GM12878 (cell line): ENCODE results near the gene NAT14. TPM values are rescaled to one million over a fixed set of nuclear protein-coding genes. Genes with fewer than 3 reads are reported as not detected.

Experiments used
- ATAC-seq: fragments of 200-7000 bp; cut with Tn5 transposase; 3 replicates; pipeline ENCODE4 v1.9.1; 2020; ENCODE audit warnings: mild to moderate bottlenecking, moderate library complexity
- BruUV-seq: library from RNA; stranded (reverse); fragments of 400-500 nt; replicated peaks from 2 replicates; lab custom pipeline; 2021; lab: Mats Ljungman, UMichigan
- CTCF ChIA-PET: fragments of 300-600 bp; sonication (Branson Sonifier 250); formaldehyde crosslinking; extraction: SDS; loops from one replicate; lab custom pipeline; 2021; ENCODE audit warnings: inconsistent platforms; lab: Yijun Ruan, JAX
- POLR2A ChIA-PET: fragments of 350-600 bp; formaldehyde crosslinking; extraction: SDS; loops from one replicate; lab custom pipeline; 2021; ENCODE audit warnings: inconsistent platforms; lab: Charles Lee
- RAD21 ChIA-PET: fragments of 300-600 bp; sonication (Branson Sonifier 250); formaldehyde crosslinking; loops from one replicate; lab custom pipeline; 2023; ENCODE audit warnings: antibody characterized with exemption; ENCODE audit not compliant: unreplicated experiment; lab: Charles Lee
- SMC1A ChIA-PET: fragments of 300-600 bp; sonication (Branson Sonifier 250); formaldehyde crosslinking; loops from one replicate; lab custom pipeline; 2023; ENCODE audit not compliant: unreplicated experiment, uncharacterized antibody; lab: Charles Lee
- DNase-seq: peaks from one replicate; pipeline ENCODE4 v3.0.0-alpha.2; 2011; ENCODE audit warnings: low read depth, low spot score
- FAIRE-seq: peaks from 3 replicates; lab custom pipeline; 2011; peaks lifted over from hg19 to GRCh38; lab: Jason Lieb, UNC
- H2AFZ ChIP-seq: 2 replicates; pipeline ENCODE4 v1.6.0; 2011; ENCODE audit warnings: low read depth, low read length, control low read depth; ENCODE audit not compliant: control insufficient read depth
- H3K27ac ChIP-seq: 2 replicates; pipeline ENCODE4 v1.5.1; 2011; ENCODE audit warnings: control low read depth; ENCODE audit not compliant: control insufficient read depth, insufficient read depth
- H3K27me3 ChIP-seq, 2 experiments: replicated peaks in 1 of 2; 2 replicates each; pipeline versions ENCODE4 v1.6.0 to v1.6.1; 2011; ENCODE audit warnings: low read length in 1 of 2; ENCODE audit not compliant: control insufficient read depth in 2 of 2, insufficient read depth in 2 of 2
- H3K36me3 ChIP-seq, 2 experiments: 2 replicates each; pipeline ENCODE4 v1.5.1; 2011; ENCODE audit warnings: low read length in 1 of 2; ENCODE audit not compliant: control insufficient read depth in 2 of 2, insufficient read depth in 2 of 2
- H3K4me1 ChIP-seq: 2 replicates; pipeline ENCODE4 v1.6.1; 2011; ENCODE audit warnings: mild to moderate bottlenecking, low read length, moderate library complexity, mixed read lengths; ENCODE audit not compliant: control insufficient read depth, insufficient read depth
- H3K4me2 ChIP-seq: 2 replicates; pipeline ENCODE4 v1.6.0; 2011; ENCODE audit warnings: control low read depth; ENCODE audit not compliant: control insufficient read depth, insufficient read depth
- H3K4me3 ChIP-seq: fragments of 200-600 bp; sonication (generic); 2 replicates; pipeline ENCODE4 v1.5.1; 2016
- H3K79me2 ChIP-seq: 2 replicates; pipeline ENCODE4 v1.6.0; 2011; ENCODE audit warnings: low read length; ENCODE audit not compliant: control insufficient read depth, insufficient read depth
- H3K9ac ChIP-seq: 2 replicates; pipeline ENCODE4 v1.8.0; 2011; ENCODE audit warnings: low read length, control low read depth, mixed read lengths; ENCODE audit not compliant: control insufficient read depth, insufficient read depth
- H3K9me3 ChIP-seq: replicated peaks from 3 replicates; pipeline ENCODE4 v1.5.1; 2011; ENCODE audit warnings: mild to moderate bottlenecking, low read length; ENCODE audit not compliant: control insufficient read depth, insufficient read depth
- H4K20me1 ChIP-seq: 2 replicates; pipeline ENCODE4 v1.6.0; 2011; ENCODE audit not compliant: control insufficient read depth, insufficient read depth
- HSF1 ChIP-seq: fragments of 150-350 bp; IDR thresholded peaks from 2 replicates; pipeline ENCODE4 v1.6.1; 2014; ENCODE audit warnings: mild to moderate bottlenecking, low read depth, low read length
- PBX3 ChIP-seq: IDR thresholded peaks from 2 replicates; pipeline ENCODE4 v1.6.1; 2011; ENCODE audit warnings: mild to moderate bottlenecking, low read depth, low read length, moderate library complexity; ENCODE audit not compliant: insufficient replicate concordance
- PKNOX1 ChIP-seq: fragments of 450-650 bp; IDR thresholded peaks from 2 replicates; pipeline ENCODE4 v1.6.1; 2016; ENCODE audit warnings: mild to moderate bottlenecking
- ZNF274 ChIP-seq: IDR thresholded peaks from one replicate; pipeline ENCODE4 v1.8.0; 2011; ENCODE audit not compliant: insufficient read length, insufficient read depth
- WGBS: methylation state at CpG from one replicate; pipeline ENCODE4 v1.1.6; 2016; ENCODE audit warnings: low lambda C conversion rate; ENCODE audit not compliant: insufficient replicate concordance, insufficient coverage; ENCODE audit errors: missing lambda C conversion rate; 5-methylcytosine and 5-hydroxymethylcytosine counted together
- in situ Hi-C: fragments of 300-500 bp; cut with MboI; formaldehyde crosslinking; loops from 9 replicates; pipeline ENCODE4 v1.14.3; 2018; ENCODE audit warnings: mixed read lengths
- intact Hi-C: fragments of 100-400 bp; cut with micrococcal nuclease; formaldehyde crosslinking; loops from one replicate; pipeline ENCODE4 v1.14.2; 2022; ENCODE audit not compliant: unreplicated experiment
- polyA plus RNA-seq, 11 experiments: library from polyadenylated mRNA; depleted of rRNA in 4 of 11; unstranded in 6 of 11; stranded (reverse) in 5 of 11; fragments of >200 nt; fragmentation: Nextera tagmentation in 4 of 11; fragmentation: Illumina TruSeq in 1 of 11; extraction: Ambion mirVana in 4 of 11; extraction: Trizol in 1 of 11; gene quantifications; 1 replicate in 1 of 11; 2 replicates in 10 of 11; pipeline versions ENCODE4 v1.2.1 to v1.2.3, GENCODE V29; 2011 to 2016; ENCODE audit warnings: inconsistent platforms in 2 of 11, missing spikeins in 2 of 11, low read depth in 1 of 11
- total RNA-seq, 4 experiments: library from RNA; depleted of rRNA in 3 of 4; stranded (reverse); fragments of >200 nt in 3 of 4; fragmentation: Illumina TruSeq in 1 of 4; extraction: Trizol in 1 of 4; gene quantifications; 2 replicates each; pipeline versions ENCODE4 v1.2.1 to v1.2.3, GENCODE V29; 2013 to 2021
- TF ChIP-seq, protein P1 (sequence below): IDR thresholded peaks from 2 replicates; pipeline ENCODE4 v1.6.1; 2011; ENCODE audit warnings: borderline replicate concordance, low read depth, mild to moderate bottlenecking, moderate library complexity, low read length; ENCODE audit not compliant: insufficient read depth, poor library complexity, severe bottlenecking

Gene NAT14
- total and polyA plus RNA-seq, 10 of the 15 experiments (the other 5 are each of a cell fraction or from before 2014, with no cell fraction given), result 0.87 to 23.6 (median 9.7) TPM

DNA sequence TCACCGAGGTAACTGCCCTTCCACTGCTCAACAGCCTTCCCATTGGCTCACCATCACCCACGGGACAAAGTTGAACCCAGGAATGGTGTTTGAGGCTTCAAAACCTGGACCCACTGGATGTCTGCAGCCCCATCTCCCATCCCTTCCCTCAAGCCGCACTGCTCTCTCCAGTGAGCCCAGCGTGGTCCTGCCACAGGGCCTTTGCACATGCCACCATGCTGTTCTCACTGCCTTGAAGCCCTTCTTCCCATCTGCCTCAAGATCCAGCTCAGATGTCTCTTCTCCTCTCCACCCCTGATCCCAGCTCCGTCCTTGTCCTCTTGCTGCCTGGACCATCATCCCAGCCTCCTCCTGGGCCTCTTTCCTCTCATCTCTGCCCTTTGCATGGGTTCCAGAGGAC lies 45.9 kb upstream of the NAT14 start (continued):
- no peak for TF ChIP-seq HSF1
- no peak for TF ChIP-seq ZNF274

DNA sequence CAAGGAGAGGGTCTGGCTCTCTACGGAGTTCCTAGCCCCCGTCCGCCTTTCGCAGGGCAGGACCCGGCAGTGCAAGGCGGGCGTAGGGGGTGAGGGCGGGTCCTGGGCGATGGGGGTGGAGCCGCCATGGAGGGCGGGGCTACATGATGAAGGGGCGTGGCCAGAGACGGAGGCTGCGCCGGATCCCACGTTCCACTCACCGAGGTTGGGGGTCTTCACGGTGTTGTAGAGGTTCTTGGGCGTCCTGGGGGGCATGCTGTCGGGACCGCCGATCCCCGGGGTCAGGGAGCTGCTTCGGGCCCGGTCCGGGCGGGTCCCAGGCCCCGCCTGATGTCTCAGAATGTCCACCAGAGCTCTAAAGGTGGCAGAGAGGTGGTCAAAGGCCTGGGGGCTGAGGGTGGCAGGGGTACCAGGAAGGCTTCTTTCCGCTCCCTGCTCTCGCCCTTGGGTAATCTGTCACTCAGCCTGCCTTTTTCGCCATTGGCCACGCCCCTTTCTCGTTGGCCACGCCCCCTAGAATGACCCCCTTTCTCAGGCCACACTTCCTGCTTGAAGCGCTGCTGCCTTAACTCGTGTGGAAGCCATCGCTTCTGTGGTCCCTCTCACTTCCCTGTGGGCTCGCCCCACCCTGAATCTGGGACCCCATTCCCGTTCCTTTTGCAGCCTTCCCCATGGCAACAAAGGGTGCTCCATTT lies 44.4 kb upstream of the NAT14 start:
- no peak for FAIRE-seq
- DNase-seq, result no peak
- WGBS, result 35% methylated on average over 34 of the region's 39 CpGs
- Histone ChIP-seq H3K36me3 (no peaks in the 10 kb centered on the region), H3K4me1 (no peaks in the 10 kb centered on the region), H3K27ac (no peak overlapping the region), H3K4me3 (no peak overlapping the region), H3K9me3 (no peaks in the 10 kb centered on the region), H3K27me3 (peaks cover 0 to 1% of the 10 kb centered on the region in 2 experiments; a peak in 2 of 4 replicates), H4K20me1 (no peaks in the 10 kb centered on the region), H3K79me2 (no peaks in the 10 kb centered on the region), H2AFZ (no peak overlapping the region), H3K4me2 (peak overlapping the region; percentile 9; the same call in 1 of the 2 replicates), H3K9ac (no peak overlapping the region)
- intact Hi-C loops, result no loop called here
- TF ChIP-seq PKNOX1, result peak; percentile 75
- TF ChIP-seq, protein P1, sequence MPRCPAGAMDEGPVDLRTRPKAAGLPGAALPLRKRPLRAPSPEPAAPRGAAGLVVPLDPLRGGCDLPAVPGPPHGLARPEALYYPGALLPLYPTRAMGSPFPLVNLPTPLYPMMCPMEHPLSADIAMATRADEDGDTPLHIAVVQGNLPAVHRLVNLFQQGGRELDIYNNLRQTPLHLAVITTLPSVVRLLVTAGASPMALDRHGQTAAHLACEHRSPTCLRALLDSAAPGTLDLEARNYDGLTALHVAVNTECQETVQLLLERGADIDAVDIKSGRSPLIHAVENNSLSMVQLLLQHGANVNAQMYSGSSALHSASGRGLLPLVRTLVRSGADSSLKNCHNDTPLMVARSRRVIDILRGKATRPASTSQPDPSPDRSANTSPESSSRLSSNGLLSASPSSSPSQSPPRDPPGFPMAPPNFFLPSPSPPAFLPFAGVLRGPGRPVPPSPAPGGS, result no peak
- TF ChIP-seq PBX3, result peak; percentile 55
- peak; percentile 62 for ATAC-seq
- no TSS peak for BruUV-seq
- in situ Hi-C loops, result no loop called here
- POLR2A ChIA-PET, result no interaction called here
- CTCF ChIA-PET, result no interaction called here
- SMC1A ChIA-PET, result no interaction called here
- RAD21 ChIA-PET, result no interaction called here
